Prostate gland (tissue), 2 donors: ENCODE data around the gene MRPL34. TPM values are rescaled to one million over a fixed set of nuclear protein-coding genes. Genes with fewer than 3 reads are reported as not detected.
A peak's percentile ranks its signal among the peaks of the same experiment; 100 is the strongest.

Experiments
- DNase-seq: peaks from one replicate; pipeline ENCODE4 v3.0.0-alpha.2; 2019; ENCODE audit warnings: low spot score
- H3K27ac ChIP-seq, 2 donors: fragments of 200-600 bp; sonication (generic); 2 replicates each; pipeline ENCODE4 v1.5.1; 2017 to 2019
- H3K27me3 ChIP-seq: fragments of 200-600 bp; sonication (generic); replicated peaks from 2 replicates; pipeline ENCODE4 v1.5.1; 2019; ENCODE audit not compliant: insufficient read depth
- H3K36me3 ChIP-seq, 2 donors: fragments of 200-600 bp; sonication (generic); 1 replicate in 1 of 2; 2 replicates in 1 of 2; pipeline versions ENCODE4 v1.5.1 to v1.8.1; 2017 to 2019
- H3K4me1 ChIP-seq: fragments of 200-600 bp; sonication (generic); replicated peaks from 2 replicates; pipeline ENCODE4 v1.5.1; 2019
- H3K4me3 ChIP-seq, 2 donors: fragments of 200-600 bp; sonication (generic); 2 replicates each; pipeline ENCODE4 v1.5.1; 2017 to 2019
- H3K9me3 ChIP-seq: fragments of 200-600 bp; sonication (generic); 2 replicates; pipeline ENCODE4 v1.5.1; 2017
- CTCF ChIP-seq, 4 experiments: fragments of 200-600 bp in 2 of 4; fragments of 450-650 bp in 2 of 4; sonication (generic) in 2 of 4; IDR thresholded peaks; 1 replicate in 3 of 4; 2 replicates in 1 of 4; pipeline ENCODE4 v1.5.1; 2016 to 2019; ENCODE audit warnings: antibody characterized with exemption in 4 of 4, mild to moderate bottlenecking in 2 of 4, moderate library complexity in 2 of 4
- POLR2A ChIP-seq: fragments of 450-650 bp; IDR thresholded peaks from one replicate; pipeline ENCODE4 v1.6.1; 2016; ENCODE audit warnings: antibody characterized with exemption, mild to moderate bottlenecking
- POLR2AphosphoS5 ChIP-seq: sonication (generic); formaldehyde crosslinking; IDR thresholded peaks from one replicate; pipeline ENCODE4 v1.6.1; 2017; ENCODE audit warnings: antibody characterized with exemption
- WGBS: methylation state at CpG from one replicate; pipeline ENCODE4 v1.1.5; 2018; 5-methylcytosine and 5-hydroxymethylcytosine counted together
- intact Hi-C: fragments of 100-400 bp; cut with DNase I; formaldehyde crosslinking; loops from one replicate; pipeline ENCODE4 v1.14.2; 2022
- total RNA-seq, 2 donors: library from RNA; depleted of rRNA; stranded (reverse); fragments of >200 nt; gene quantifications; one replicate each; pipeline ENCODE4 v1.1.0, GENCODE V29; 2016

Gene MRPL34
- total RNA-seq, result 100 to 1,000 TPM; 157 to 169 TPM

DNA sequence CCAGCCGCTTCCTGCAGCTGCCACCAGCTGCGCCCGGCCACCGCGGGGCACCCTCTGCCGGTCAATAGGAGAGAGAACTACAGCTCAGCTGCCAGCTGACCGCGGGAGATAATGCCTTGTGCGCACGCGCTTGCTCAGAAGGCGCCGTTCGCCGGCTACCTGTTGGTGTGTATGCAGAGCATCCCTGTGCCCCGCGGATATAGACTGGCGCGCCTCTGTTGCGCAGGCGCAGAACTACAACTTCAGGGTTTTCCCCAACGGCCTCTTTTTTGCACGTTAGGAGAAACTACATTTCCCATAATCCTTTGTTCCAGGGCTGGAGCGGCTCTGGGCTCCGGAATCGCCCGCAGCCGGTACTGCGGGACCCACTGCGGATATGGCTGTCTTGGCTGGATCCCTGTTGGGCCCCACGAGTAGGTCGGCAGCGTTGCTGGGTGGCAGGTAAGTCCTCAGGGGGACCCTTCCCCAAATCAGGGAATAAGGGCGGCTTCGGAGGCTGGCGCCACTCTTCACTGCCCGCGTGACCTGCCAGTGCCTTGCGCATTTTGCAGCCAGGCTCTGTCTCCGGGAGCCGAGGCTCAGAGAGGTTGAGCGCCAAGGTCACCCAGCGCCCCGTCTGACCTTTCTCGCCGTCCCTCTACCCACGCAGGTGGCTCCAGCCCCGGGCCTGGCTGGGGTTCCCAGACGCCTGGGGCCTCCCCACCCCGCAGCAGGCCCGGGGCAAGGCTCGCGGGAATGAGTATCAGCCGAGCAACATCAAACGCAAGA is at the start of gene MRPL34:
Gene MRPL34, plus strand, starts transcription at position 356 of the 768 bp plus-strand sequence. Its CDS starts 21 bp downstream, at position 377.
- Histone ChIP-seq H3K27ac (peak within 1 kb of the TSS; percentile 87), H3K4me3 (peak within 1 kb of the TSS; percentile 51 to 61), H3K4me1 (peaks cover 13% of the 10 kb centered on the region), H3K9me3 (no peaks in the 10 kb centered on the region), H3K36me3 (no peaks in the 10 kb centered on the region), H3K27me3 (no peaks in the 10 kb centered on the region)
- TF ChIP-seq POLR2A (peak; percentile 73), POLR2AphosphoS5 (peak; percentile 99), CTCF (IDR thresholded peaks at IDR 0.05) (peak; percentile 59 to 97 (median 84))
- intact Hi-C loops, result no loop called here
- WGBS, result under 1% methylated on average over 50 of the region's 55 CpGs
- peak; percentile 98 for DNase-seq

DNA sequence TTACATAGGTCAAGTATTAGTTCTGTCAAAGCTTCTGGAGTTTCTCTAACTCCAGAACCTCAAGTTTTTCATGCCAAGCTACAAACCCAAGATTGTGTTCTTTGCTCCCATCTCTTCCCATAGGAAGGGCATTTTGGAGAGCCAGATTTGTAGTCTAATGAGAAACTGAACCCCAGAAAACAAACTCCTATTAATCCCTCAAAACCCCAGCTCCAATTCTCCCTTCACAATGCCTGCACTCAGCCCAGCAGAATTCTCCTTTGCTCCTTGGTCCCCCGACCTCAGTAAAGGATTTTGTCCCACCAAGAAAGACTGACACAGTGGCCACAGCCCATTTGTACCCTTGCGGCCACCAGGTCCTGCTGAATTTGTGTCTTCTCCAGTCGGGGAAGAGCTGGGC is 49.5 kb upstream of the MRPL34 start:
- Histone ChIP-seq H3K9me3 (no peaks in the 10 kb centered on the region), H3K27me3 (no peaks in the 10 kb centered on the region), H3K36me3 (no peaks in the 10 kb centered on the region), H3K4me1 (no peaks in the 10 kb centered on the region), H3K4me3 (no peak overlapping the region), H3K27ac (no peak overlapping the region)
- intact Hi-C loops, result no loop called here
- TF ChIP-seq CTCF (IDR thresholded peaks at IDR 0.05) (no peak), POLR2AphosphoS5 (no peak), POLR2A (no peak)
- DNase-seq, result no peak
- 85% methylated on average over 3 of the region's 3 CpGs for WGBS

- WGBS, result 94% methylated on average over 8 of the region's 9 CpGs
- intact Hi-C loops, result no loop called here
- Histone ChIP-seq H3K27me3 (no peaks in the 10 kb centered on the region), H3K36me3 (no peaks in the 10 kb centered on the region), H3K4me1 (no peaks in the 10 kb centered on the region), H3K4me3 (no peak overlapping the region), H3K27ac (no peak overlapping the region), H3K9me3 (no peaks in the 10 kb centered on the region)
- TF ChIP-seq POLR2A (no peak), CTCF (IDR thresholded peaks at IDR 0.05) (no peak), POLR2AphosphoS5 (no peak)
- no peak for DNase-seq
Observed at GRCh38 chr19:17259118-17259780, 46.4 kb upstream of the MRPL34 start.

GRCh38 chr19:17259934-17260333 is 45.7 kb upstream of the MRPL34 start:
- no peak for TF ChIP-seq CTCF (IDR thresholded peaks at IDR 0.05)
- TF ChIP-seq POLR2AphosphoS5, result no peak
- no peak for TF ChIP-seq POLR2A
- Histone ChIP-seq H3K4me1 (no peaks in the 10 kb centered on the region), H3K9me3 (no peaks in the 10 kb centered on the region), H3K27ac (no peak overlapping the region), H3K4me3 (no peak overlapping the region), H3K36me3 (no peaks in the 10 kb centered on the region), H3K27me3 (no peaks in the 10 kb centered on the region)
- WGBS, result 33% methylated on average over 1 of the region's 1 CpG
- no peak for DNase-seq
- intact Hi-C loops, result no loop called here
